ENCODE measurements around the gene ERBB4. TPM values are rescaled to one million over a fixed set of nuclear protein-coding genes. Genes with fewer than 3 reads are reported as not detected.

ERBB4 gene
- total and polyA plus RNA-seq, 2 of the 8 experiments (the other 6 are each of a cell fraction or from before 2014, with no cell fraction given): 0.34 to 1.3 TPM

GRCh38 chr2:211674715-211675114, 863.9 kb downstream of the ERBB4 start:
- Histone ChIP-seq H2AK5ac (ENCODE audit: low read depth, low read length) (no peak overlapping the region), H3K4me2 (ENCODE audit: insufficient read depth in 1 of 2, low read depth in 2 of 2, low read length in 2 of 2) (no peak overlapping the region), H4K20me1 (replicated peaks in 1 of 2; ENCODE audit: control insufficient read depth in 1 of 2, insufficient read depth in 2 of 2, low read length in 2 of 2) (no peaks in the 10 kb centered on the region), H2BK15ac (ENCODE audit: low read length) (no peak overlapping the region), H4K8ac (ENCODE audit: extremely low read depth, insufficient read depth, low read length) (no peak overlapping the region), H3K4me1 (replicated peaks in 1 of 4; ENCODE audit: control insufficient read depth in 3 of 4, insufficient read depth in 4 of 4, low read length in 3 of 4) (no peaks in the 10 kb centered on the region), H2BK12ac (ENCODE audit: low read depth, low read length) (no peak overlapping the region), H3K36me3 (ENCODE audit: control insufficient read depth in 2 of 4, insufficient read depth in 4 of 4, low read length in 3 of 4) (no peaks in the 10 kb centered on the region), H3K79me1 (ENCODE audit: low read depth, low read length) (no peaks in the 10 kb centered on the region), H2BK120ac (replicated peaks; ENCODE audit: low read depth, low read length) (no peak overlapping the region), H3K23ac (ENCODE audit: insufficient read length) (no peak overlapping the region), H3K4me3 (ENCODE audit: extremely low read depth in 1 of 4, insufficient read depth in 2 of 4, low read depth in 3 of 4, low read length in 4 of 4) (no peak overlapping the region), H3K56ac (replicated peaks; ENCODE audit: insufficient read length, low read depth, low read length) (no peak overlapping the region), H3K18ac (ENCODE audit: extremely low read depth, low read length) (no peak overlapping the region), H2BK5ac (ENCODE audit: low read depth, low read length) (no peak overlapping the region), H3K9ac (replicated peaks in 1 of 4; ENCODE audit: extremely low read depth in 1 of 4, low read depth in 3 of 4, low read length in 3 of 4) (no peak overlapping the region), H3K27me3 (replicated peaks in 1 of 4; ENCODE audit: control insufficient read depth in 3 of 4, extremely low read depth in 1 of 4, insufficient read depth in 3 of 4, low read length in 3 of 4) (no peaks in the 10 kb centered on the region), H3K4ac (replicated peaks; ENCODE audit: insufficient read length, low read depth, low read length) (no peak overlapping the region), H2BK20ac (ENCODE audit: low read length) (no peak overlapping the region), H3K27ac (ENCODE audit: low read depth, low read length) (no peak overlapping the region), H3K79me2 (ENCODE audit: control insufficient read depth in 1 of 2, insufficient read depth in 2 of 2, low read length in 2 of 2) (no peaks in the 10 kb centered on the region), H4K91ac (replicated peaks; ENCODE audit: insufficient read length, low read length) (no peak overlapping the region), H3K14ac (ENCODE audit: insufficient read length) (no peak overlapping the region), H4K5ac (ENCODE audit: insufficient read length, low read depth, low read length) (no peak overlapping the region), H3K9me3 (ENCODE audit: insufficient read depth in 2 of 2, low read depth in 1 of 2, low read length in 1 of 2) (no peaks in the 10 kb centered on the region), H2AFZ (ENCODE audit: low read length) (no peak overlapping the region), H3K23me2 (ENCODE audit: low read depth, low read length) (no peaks in the 10 kb centered on the region)
- ChIA-PET CTCF (ENCODE audit: partially characterized antibody) (no interaction called here), POLR2A (ENCODE audit: partially characterized antibody) (no interaction called here)
- DNase-seq (ENCODE audit: low read depth in 1 of 2, low spot score in 2 of 2) (no peak), FAIRE-seq (no peak)
- WGBS, 2 experiments (ENCODE audit: extremely low coverage in 1 of 2, insufficient coverage in 1 of 2, insufficient read length in 1 of 2, insufficient replicate concordance in 2 of 2, low coverage in 1 of 2, low lambda C conversion rate in 2 of 2, missing lambda C conversion rate in 1 of 2): 100% methylated on average over 2 of the region's 2 CpGs; no CpG with 5 or more reads in 1 of the 2 experiments
- TF ChIP-seq CHD2 (IDR thresholded peaks at IDR 0.05; ENCODE audit: low read length): no peak
- no peak for TF ChIP-seq CBX5 (IDR thresholded peaks at IDR 0.05; ENCODE audit: low read depth, low read length)
- TF ChIP-seq RAD21 (IDR thresholded peaks at IDR 0.05 in 1 of 2, conservative IDR thresholded peaks at IDR 0.05 in 1 of 2; ENCODE audit: low read depth in 2 of 2, low read length in 2 of 2): no peak
- TF ChIP-seq HDAC6 (IDR thresholded peaks at IDR 0.05; ENCODE audit: low read depth, low read length): no peak
- no peak for TF ChIP-seq TAF1 (IDR thresholded peaks at IDR 0.05; ENCODE audit: low read depth, low read length)
- no peak for TF ChIP-seq BRCA1 (IDR thresholded peaks at IDR 0.05; ENCODE audit: low read depth, low read length)
- no peak for TF ChIP-seq JUND (IDR thresholded peaks at IDR 0.05; ENCODE audit: low read length)
- TF ChIP-seq KDM1A (IDR thresholded peaks at IDR 0.05; ENCODE audit: borderline replicate concordance, low read length): no peak
- no peak for TF ChIP-seq CREB1 (IDR thresholded peaks at IDR 0.05)
- no peak for TF ChIP-seq TAF7 (optimal IDR thresholded peaks at IDR 0.05; ENCODE audit: borderline replicate concordance, low read depth, low read length)
- no peak for TF ChIP-seq POLR2A (IDR thresholded peaks at IDR 0.05; ENCODE audit: control extremely low read depth in 1 of 2, low read depth in 2 of 2, low read length in 2 of 2)
- no peak for TF ChIP-seq CBX8 (IDR thresholded peaks at IDR 0.05; ENCODE audit: borderline replicate concordance, low read depth, low read length)
- TF ChIP-seq JUN (IDR thresholded peaks at IDR 0.05; ENCODE audit: low read depth, low read length): no peak
- TF ChIP-seq EP300 (IDR thresholded peaks at IDR 0.05; ENCODE audit: borderline replicate concordance in 1 of 2, low read depth in 2 of 2, low read length in 2 of 2): no peak
- no peak for TF ChIP-seq RFX5 (IDR thresholded peaks at IDR 0.05; ENCODE audit: borderline replicate concordance, low read depth, low read length)
